HG03565 (cell line): ENCODE results near the gene CTDSPL.

Experiments
- ATAC-seq: cut with Tn5 transposase; IDR thresholded peaks from one replicate; pipeline ENCODE4 v1.9.1; 2021; ENCODE audit warnings: mild to moderate bottlenecking, moderate library complexity; ENCODE audit not compliant: unreplicated experiment

CTDSPL gene

GRCh38 chr3:37910671-37911400 is 49.2 kb downstream of the CTDSPL start:
- no peak for ATAC-seq

GRCh38 chr3:37912052-37912733 is 50.5 kb downstream of the CTDSPL start:
- no peak for ATAC-seq

- ATAC-seq: no peak
Measured at GRCh38 chr3:37913522-37913921, 51.8 kb downstream of the CTDSPL start.

- no peak for ATAC-seq
Measured at GRCh38 chr3:37916685-37917084, 55.0 kb downstream of the CTDSPL start.

- no peak for ATAC-seq
Measured at GRCh38 chr3:37918627-37919026, 56.9 kb downstream of the CTDSPL start.

- no peak for ATAC-seq
Measured at GRCh38 chr3:37920156-37920699, 58.5 kb downstream of the CTDSPL start.

GRCh38 chr3:37921025-37921424 is 59.3 kb downstream of the CTDSPL start:
- no peak for ATAC-seq

GRCh38 chr3:37922721-37923568 is 61.3 kb downstream of the CTDSPL start:
- no peak for ATAC-seq

GRCh38 chr3:37923569-37924040 is 61.9 kb downstream of the CTDSPL start:
- no peak for ATAC-seq

- no peak for ATAC-seq
Measured at GRCh38 chr3:37924453-37924852, 62.8 kb downstream of the CTDSPL start.

- ATAC-seq: no peak
Measured at GRCh38 chr3:37925157-37925556, 63.5 kb downstream of the CTDSPL start.

GRCh38 chr3:37926611-37927010 is 64.9 kb downstream of the CTDSPL start:
- no peak for ATAC-seq

GRCh38 chr3:37930495-37930894 is 68.8 kb downstream of the CTDSPL start:
- no peak for ATAC-seq

- no peak for ATAC-seq
Measured at GRCh38 chr3:37932505-37932904, 70.8 kb downstream of the CTDSPL start.

GRCh38 chr3:37934631-37935289 is 73.1 kb downstream of the CTDSPL start:
- no peak for ATAC-seq

GRCh38 chr3:37935290-37935668 is 73.6 kb downstream of the CTDSPL start:
- no peak for ATAC-seq

- ATAC-seq: no peak
Measured at GRCh38 chr3:37935756-37936666, 74.3 kb downstream of the CTDSPL start.

GRCh38 chr3:37937156-37937555 is 75.5 kb downstream of the CTDSPL start:
- no peak for ATAC-seq

GRCh38 chr3:37938011-37938410 is 76.3 kb downstream of the CTDSPL start:
- no peak for ATAC-seq
